Body of pancreas (tissue), 4 donors: ENCODE results near the gene GRHL3.

Experiments
- CTCF ChIP-seq, 7 experiments: fragments of 450-650 bp in 4 of 7; fragments of 200-600 bp in 3 of 7; sonication (generic) in 3 of 7; IDR thresholded peaks; one replicate each; pipeline ENCODE4 v1.5.1; 2016 to 2019; ENCODE audit warnings: antibody characterized with exemption in 7 of 7
- POLR2A ChIP-seq, 3 donors: fragments of 450-650 bp; IDR thresholded peaks; one replicate each; pipeline ENCODE4 v1.6.1; 2016; ENCODE audit warnings: antibody characterized with exemption in 3 of 3, mild to moderate bottlenecking in 2 of 3

GRCh38 chr1:24293392-24294227 lies 25.5 kb upstream of the GRHL3 start:
- TF ChIP-seq CTCF (IDR thresholded peaks at IDR 0.05): no peak
- no peak for TF ChIP-seq POLR2A (IDR thresholded peaks at IDR 0.05)
